A673 (cell line): ENCODE results near the gene CCDC85B.

Experiments
- CTCF ChIP-seq: fragments of 300-800, 200-600 bp; sonication (generic); conservative IDR thresholded peaks from 2 replicates; pipeline ENCODE4 v1.5.1; 2017; ENCODE audit warnings: low read depth, mild to moderate bottlenecking, antibody characterized with exemption, low read length, moderate library complexity, mixed read lengths
- EZH2 ChIP-seq: fragments of 200-600 bp; sonication (generic); IDR thresholded peaks from 2 replicates; pipeline ENCODE4 v1.6.1; 2017; ENCODE audit warnings: borderline replicate concordance, low read depth, mild to moderate bottlenecking, mixed read lengths, antibody characterized with exemption, low read length; ENCODE audit not compliant: poor library complexity, severe bottlenecking

GRCh38 chr11:65888163-65888814, 2.2 kb upstream of the CCDC85B start, which contains the start of gene FIBP:
- TF ChIP-seq CTCF (peak; percentile 97), EZH2 (no peak)
